GM19372 (cell line): Measurements from ENCODE around the gene HAUS8.
A peak's percentile ranks its signal among the peaks of the same experiment; 100 is the strongest.
"Not testable (repeated sequence)": the region's sequence is repeated elsewhere in the genome, so short reads cannot be mapped to it uniquely, and the experiment has no call there.

Experiments
- ATAC-seq: cut with Tn5 transposase; IDR thresholded peaks from one replicate; pipeline ENCODE4 v1.9.1; 2021; ENCODE audit warnings: mild to moderate bottlenecking, low read depth, moderate library complexity; ENCODE audit not compliant: unreplicated experiment

Gene HAUS8

GRCh38 chr19:17075035-17075863 is at the start of gene HAUS8, which contains the start of gene MYO9B:
HAUS8 (minus strand) TSS chr19:17075452; CDS start chr19:17075422, 30 bp downstream.
MYO9B (plus strand) TSS chr19:17075777; CDS start chr19:17101718, 25,941 bp downstream.
- ATAC-seq: peak; percentile 84

DNA sequence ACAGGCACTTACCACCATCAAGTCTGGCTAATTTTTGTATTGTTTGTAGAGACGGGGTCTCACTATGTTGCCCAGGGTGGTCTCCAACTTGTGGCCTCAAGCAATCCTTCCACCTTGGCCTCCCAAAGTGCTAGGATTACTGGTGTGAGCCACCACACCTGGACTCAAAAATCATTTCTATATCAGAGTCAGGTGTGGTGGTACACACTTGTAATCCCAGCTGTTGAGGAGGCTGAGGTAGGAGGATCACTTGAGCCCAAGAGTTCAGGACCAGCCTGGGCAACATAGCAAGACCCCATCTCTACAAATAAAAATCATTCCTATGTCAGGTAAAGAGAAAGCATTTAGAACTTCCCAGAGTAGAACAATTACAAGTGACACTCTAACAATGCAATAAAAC is 48.8 kb upstream of the HAUS8 start:
- ATAC-seq: no peak

DNA sequence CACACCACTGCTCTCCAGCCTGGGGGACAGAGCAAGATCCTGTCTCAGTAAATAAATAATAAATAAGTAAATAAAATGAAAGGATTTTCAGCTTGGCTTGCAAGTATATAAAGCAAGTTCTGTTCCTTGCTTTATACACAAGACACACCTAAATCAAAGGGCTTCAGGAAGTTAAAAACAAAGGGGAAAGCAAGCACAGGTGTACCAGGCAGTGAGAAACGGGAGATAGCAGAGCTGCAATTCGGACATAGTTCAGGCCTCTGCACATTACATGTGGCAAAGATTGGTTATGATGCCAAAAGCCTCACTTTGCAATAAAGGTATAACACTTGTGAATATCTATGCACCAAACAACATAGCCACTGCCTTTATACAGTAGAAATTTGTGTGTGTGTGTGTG is 47.8 kb upstream of the HAUS8 start:
- ATAC-seq: no peak

DNA sequence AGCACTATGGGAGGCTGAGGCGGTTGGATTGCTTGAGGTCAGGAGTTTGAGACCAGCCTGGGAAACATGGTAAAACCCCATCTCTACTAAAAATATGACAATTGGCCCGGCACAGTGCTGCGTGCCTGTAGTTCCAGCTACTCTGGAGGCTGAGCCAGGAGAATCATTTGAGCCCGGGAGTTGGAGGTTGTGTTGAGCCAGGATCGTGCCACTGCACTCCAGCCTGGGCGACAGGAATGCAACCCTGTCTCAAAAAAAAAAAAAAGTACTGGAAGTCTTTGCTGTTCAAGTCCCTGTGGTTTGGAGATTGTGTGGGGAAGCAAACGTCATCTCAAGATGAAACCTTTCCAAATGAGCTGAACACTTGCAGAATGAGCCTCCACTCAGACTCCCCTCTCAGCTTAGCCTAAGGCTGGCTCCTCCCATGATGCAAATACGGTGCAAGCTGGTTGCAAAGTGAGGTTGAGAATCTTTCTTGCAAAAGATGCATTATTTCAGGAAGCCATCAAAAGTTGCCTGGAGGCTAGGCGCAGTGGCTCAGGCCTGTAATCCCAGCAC is 46.6 kb upstream of the HAUS8 start:
- ATAC-seq: no peak

DNA sequence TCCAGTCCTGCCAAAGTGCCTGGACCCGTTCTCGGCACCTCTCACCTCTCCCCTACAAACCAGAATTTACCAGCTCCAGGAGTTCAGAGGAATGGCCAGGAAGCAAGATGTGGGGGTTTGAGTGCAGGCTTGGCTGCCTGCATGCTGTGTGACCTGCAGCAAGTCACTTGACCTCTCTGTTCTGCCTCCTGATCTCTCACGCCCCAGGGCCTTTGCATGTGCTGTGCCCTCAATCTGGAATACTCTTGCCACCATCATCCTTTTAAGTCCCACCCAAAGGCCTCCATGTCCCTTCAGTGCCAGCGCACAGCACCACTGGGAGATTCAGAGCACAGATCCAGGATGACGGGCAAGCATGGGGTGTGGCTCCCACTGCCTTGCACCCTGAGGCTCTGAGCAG is 43.7 kb upstream of the HAUS8 start:
- ATAC-seq: no peak

DNA sequence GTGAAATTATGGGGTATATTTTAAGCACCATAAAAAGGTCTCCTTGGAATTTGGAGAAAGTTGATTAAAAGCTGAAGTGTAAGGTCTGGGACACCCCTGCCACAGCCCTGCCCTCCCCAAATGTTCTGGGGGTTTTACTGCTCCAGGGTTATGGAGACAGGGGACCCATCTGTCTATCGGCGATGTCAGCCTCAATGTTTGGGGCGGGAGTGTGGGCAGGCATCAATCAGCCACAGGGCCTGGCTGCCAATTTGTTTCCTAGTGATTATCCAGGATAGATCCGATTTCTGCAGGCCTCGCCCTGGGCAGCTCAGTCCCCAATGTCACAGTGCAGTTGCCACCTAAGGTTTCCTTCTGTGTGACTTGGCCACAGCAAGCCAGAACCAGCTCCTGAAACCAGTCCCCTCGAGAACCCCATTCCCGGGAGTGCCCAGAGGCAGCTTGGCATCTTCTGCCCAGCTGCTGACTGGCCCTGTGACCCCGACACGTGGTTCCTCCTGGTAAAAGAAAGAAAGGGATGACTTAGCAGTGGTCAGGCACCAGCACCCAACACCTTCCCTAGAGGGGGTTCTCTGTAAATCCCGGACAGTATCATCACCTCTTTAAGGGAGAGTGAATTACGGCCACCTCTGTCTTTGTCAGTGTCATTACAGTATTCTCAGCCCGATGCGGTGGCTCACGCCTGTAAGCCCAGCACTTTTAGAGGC is 41.9 kb upstream of the HAUS8 start:
- no peak for ATAC-seq

DNA sequence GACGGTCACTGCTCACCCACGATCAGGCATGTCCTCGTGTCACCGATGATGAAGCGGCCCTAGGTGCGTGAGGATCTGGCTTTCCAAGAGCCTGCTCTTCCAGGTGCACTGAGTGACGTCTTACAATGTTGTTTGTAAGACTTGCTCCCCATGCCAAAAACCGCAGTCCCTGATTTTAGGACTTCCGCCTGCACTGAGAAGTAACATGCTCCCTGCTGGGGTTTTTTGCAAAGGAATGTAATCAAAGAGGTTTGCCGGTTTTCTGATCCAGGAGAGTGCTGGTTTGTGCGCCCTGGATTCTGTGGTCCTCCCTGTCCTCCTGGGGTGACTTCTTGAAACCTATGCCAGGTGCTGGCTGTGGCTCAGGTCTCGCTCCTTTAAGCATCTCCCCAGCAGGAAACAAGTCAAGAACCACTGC is 39.2 kb upstream of the HAUS8 start:
- no peak for ATAC-seq

DNA sequence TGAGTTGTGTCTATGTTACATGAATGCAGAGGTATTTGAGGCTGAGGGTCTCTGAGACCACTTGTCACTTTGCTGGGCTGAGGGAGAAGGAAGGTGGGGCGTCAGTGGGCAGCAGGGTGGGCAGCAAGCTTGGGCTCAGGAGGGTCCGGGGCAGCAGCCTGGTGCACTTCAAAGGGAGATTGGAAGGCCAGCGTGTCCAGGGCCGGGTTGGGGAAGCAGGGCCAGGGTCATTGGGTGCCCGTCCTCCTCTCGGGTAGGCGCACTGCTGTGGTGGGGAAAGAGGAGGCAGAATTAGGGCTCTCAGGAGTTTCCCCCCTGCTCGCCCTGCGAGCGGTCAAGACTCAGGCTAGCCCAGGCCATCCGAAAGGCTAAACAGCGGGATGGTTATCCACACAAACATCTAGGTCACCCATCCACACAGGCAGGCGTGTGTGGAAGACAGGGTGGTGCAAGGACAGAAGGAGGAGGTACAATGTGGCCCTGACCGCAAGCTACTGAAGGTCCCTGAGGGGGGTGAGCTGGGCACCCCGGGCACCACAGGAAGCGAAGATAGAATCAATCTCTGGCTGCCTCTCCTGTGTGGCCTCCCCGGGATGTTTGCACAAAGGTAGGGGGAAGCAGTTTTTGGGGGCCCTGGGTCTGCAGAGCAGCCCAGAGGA is 38.0 kb upstream of the HAUS8 start:
- no peak for ATAC-seq

DNA sequence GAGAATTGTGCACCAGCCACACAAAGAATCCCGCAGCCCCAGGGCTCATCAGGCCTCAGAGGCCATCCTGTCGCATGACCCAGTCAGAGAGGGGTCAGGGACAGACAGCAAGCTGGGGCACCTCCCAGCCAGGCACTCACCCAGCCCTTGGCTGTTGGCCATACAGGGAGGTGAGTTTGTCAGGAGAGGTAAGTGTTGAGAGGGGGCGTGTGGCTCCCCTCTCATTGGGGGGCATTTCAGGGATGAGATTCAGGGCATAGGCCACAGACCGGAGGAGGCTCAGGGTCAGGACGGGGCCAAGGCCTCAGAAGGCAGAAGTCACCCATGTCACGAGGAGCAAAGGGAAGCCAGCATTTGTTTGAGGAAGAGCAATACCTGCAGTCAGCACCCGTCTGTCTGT is 37.4 kb upstream of the HAUS8 start:
- no peak for ATAC-seq

GRCh38 chr19:17112271-17112670 is 37.0 kb upstream of the HAUS8 start:
- ATAC-seq: no peak

DNA sequence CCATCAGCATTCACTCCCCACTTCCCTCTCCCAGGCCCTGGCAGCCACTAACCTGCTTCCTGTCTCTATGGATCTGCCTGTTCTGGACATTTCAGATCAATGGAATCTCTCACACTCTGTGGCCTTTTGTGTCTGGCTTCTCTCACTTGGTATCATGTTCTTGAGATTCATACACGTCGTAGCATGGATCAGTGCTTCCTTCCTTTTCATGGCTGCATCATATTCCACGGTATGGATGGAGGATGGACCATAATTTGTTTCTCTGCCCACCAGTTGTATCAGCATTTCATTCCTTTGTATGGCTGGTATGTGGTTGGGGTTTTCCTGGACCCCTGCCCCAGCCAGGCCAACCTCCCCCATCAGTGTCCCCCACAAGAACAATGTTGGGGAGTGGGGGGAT is 36.5 kb upstream of the HAUS8 start:
- ATAC-seq: no peak

GRCh38 chr19:17110599-17110966 is 35.3 kb upstream of the HAUS8 start:
- no peak for ATAC-seq

- no peak for ATAC-seq
These were observed 34.8 kb upstream of the HAUS8 start for GRCh38 chr19:17109962-17110598.

GRCh38 chr19:17109300-17109699 is 34.0 kb upstream of the HAUS8 start:
- no peak for ATAC-seq

DNA sequence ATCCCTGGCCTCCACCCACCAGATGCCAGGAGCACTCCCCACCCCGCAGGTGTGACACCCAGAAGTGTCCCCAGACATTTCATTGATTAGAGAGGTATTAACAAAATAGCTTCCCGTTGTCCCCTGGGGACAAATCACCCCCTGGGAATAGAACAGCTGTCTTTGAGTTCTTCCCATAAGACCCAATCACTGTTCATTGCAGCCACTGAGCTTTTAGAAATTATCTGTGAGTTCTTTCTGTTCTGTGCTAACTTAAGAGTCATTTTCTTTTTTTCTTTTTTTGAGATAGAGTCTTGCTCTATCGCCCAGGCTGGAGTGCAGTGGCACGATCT is 33.2 kb upstream of the HAUS8 start:
- no peak for ATAC-seq

- no peak for ATAC-seq
These were observed 32.5 kb upstream of the HAUS8 start for GRCh38 chr19:17107546-17108452.

- not testable (repeated sequence) for ATAC-seq
These were observed 31.7 kb upstream of the HAUS8 start for GRCh38 chr19:17106964-17107363.

GRCh38 chr19:17105556-17105955 is 30.3 kb upstream of the HAUS8 start:
- no peak for ATAC-seq

GRCh38 chr19:17104679-17105078 is 29.4 kb upstream of the HAUS8 start:
- ATAC-seq: no peak

GRCh38 chr19:17103177-17103576 is 27.9 kb upstream of the HAUS8 start:
- no peak for ATAC-seq
